Femur (tissue), 1 donor: Measurements from ENCODE around the gene GLT1D1.

ENCODE experiments used
- DNase-seq: peaks from one replicate; pipeline ENCODE4 v3.0.0-alpha.2; 2017

The GLT1D1 gene

DNA sequence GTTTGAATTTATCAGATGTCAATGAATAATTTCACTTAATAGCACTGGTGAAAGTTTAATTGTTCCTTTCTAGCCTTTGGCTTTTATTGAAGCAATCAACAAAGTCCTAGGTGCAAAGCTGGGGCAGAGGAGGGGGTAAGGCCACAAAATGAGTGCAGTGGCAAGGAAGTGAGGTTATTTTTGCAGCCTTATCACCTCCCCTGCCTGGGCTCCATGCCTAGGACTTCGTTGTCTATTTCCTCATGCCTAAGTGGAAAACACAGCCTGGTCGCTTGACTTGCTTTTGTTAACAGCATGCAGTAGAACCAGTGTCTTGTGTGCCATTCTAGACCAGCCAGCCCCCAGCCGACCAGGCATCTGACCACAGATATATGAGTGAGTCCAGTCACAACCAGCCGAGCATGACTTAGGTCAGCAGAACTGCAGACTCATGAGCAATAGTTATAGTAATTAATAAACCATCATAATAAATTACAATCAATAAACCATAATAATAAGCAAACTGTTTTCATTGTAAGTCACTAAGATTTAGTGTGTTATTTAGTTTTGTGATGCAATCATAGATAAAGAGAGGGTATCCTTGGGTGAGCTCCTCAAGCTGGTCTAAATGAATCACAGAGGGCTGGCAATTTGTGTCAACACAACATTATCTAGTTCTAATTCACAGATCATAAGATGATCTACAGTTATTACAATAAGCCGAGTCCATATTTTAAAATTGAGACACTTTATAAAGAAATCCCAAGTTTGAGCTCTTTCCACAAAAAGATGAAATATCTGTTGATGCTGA is 156.8 kb downstream of the GLT1D1 start:
- DNase-seq, result no peak

DNA sequence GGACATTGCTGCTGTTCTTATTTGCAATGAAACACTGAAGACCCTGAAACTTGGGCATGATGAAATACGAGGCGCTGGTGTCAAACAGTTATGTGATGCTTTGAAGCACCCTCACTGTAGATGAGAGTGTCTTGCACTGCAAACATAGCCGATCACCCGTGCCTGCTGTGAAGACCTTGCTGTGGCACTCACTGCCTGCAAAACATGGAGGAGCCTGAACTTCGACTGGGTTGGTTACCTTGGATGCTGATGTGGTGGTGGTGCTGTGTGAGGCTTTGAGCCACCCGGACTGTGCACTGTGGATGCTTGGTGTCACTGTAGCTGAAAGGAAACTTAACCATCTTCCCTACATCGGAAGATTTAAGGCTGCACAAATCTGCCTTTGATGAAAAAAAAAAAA is 162.9 kb downstream of the GLT1D1 start:
- no peak for DNase-seq

DNA sequence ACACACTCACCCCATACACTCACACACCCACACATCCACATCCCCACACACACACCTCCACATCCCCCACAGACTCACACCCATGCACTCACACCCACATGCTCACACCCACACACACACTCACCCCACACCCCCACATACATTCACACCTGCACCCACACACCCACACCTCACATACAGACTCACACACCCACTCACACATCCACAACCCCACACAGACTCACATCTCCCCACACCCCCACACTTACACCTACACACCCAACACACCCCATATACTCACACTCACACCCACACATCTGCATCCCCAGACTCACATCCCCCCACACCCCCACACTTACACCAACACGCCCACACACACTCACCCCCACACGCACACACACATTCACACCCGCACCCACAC is 171.8 kb downstream of the GLT1D1 start:
- DNase-seq, result no peak

DNA sequence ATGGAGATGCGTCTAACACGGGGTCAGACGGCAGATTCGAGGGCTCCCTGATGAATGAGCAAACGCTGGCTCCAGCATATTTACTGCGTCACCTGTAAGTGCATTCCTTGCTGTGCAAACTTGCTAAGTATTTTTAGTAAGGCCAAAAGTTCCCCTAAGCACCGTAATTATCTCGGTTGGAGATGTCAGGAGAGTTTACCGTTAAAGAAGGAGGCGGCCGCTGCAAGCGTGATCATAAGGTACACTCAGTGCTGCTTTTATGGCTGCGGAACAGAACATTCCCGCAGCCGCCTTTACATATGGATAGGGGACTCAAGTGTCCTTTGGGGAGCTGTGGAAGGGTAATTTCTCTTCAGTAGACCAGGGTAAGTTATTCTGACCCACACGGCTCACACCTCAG is 175.6 kb downstream of the GLT1D1 start:
- no peak for DNase-seq
